Measurements from ENCODE around the gene TULP4.

TULP4 gene

DNA sequence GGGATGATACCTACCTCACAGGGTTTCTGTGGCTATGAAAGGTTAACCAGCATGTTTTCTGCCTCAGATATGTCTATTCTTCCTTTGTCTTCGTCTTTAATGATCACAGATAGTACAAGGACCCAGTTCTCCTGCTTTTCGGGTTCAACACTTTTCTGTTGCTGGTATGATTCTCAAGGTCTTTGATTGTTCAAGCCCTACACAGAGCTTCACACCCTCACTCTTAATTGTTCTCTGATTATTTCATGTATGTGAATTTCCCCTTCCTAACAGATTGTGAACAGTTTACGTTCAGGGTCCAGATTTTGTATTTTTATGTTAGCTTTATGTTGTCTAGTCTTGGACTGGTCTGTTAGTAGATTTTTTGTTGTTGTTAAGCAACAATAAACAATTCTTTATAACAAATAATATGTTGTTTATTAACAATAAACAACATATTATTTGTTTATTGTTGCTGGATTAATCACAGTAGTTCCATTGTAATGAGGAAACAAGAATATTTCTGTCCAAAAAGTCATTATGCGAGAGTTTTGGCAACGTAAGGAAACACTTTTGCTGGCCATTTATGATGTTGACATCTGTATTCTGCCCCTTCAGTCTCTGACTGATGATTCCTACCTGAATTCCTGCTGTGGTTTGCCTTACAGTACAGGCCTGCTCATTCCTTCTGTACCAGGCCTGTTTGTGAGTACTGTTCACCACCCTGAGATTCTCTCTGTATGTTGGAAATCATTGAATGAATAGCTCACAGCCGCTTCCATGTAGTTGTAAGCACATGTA is 27.2 kb upstream of the TULP4 start:
- no peak for DNase-seq (ENCODE audit: low read depth)
- no peak overlapping the region for H3K4me3 ChIP-seq (ENCODE audit: control insufficient read depth, low read depth, low read length)
- TF ChIP-seq, protein P1, sequence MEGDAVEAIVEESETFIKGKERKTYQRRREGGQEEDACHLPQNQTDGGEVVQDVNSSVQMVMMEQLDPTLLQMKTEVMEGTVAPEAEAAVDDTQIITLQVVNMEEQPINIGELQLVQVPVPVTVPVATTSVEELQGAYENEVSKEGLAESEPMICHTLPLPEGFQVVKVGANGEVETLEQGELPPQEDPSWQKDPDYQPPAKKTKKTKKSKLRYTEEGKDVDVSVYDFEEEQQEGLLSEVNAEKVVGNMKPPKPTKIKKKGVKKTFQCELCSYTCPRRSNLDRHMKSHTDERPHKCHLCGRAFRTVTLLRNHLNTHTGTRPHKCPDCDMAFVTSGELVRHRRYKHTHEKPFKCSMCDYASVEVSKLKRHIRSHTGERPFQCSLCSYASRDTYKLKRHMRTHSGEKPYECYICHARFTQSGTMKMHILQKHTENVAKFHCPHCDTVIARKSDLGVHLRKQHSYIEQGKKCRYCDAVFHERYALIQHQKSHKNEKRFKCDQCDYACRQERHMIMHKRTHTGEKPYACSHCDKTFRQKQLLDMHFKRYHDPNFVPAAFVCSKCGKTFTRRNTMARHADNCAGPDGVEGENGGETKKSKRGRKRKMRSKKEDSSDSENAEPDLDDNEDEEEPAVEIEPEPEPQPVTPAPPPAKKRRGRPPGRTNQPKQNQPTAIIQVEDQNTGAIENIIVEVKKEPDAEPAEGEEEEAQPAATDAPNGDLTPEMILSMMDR (IDR thresholded peaks at IDR 0.05; ENCODE audit: control insufficient read depth, insufficient read depth, low read depth, low read length, missing control alignments) = no peak

DNA sequence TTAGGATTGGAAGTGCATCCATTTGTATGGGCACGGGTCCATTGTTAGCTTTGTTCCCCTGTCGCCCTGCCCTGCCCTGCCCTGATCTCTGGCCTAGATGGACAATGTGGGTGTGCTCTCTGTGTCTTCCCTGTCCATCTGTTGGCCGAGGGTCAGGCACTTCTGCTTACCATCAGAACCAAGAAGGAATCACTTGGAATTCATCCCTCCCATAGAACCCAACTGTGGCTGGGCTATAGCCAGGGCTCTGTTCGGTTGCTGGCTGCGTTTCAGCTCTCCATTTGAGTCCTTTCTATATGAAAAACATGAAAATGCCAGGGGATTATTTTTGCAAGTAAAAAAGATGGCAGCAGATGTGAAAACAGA is 26.6 kb upstream of the TULP4 start:
- H3K4me3 ChIP-seq (ENCODE audit: control insufficient read depth, low read depth, low read length) = no peak overlapping the region
- no peak for DNase-seq (ENCODE audit: low read depth)
- TF ChIP-seq, protein P1 (IDR thresholded peaks at IDR 0.05; ENCODE audit: control insufficient read depth, insufficient read depth, low read depth, low read length, missing control alignments) = no peak

DNA sequence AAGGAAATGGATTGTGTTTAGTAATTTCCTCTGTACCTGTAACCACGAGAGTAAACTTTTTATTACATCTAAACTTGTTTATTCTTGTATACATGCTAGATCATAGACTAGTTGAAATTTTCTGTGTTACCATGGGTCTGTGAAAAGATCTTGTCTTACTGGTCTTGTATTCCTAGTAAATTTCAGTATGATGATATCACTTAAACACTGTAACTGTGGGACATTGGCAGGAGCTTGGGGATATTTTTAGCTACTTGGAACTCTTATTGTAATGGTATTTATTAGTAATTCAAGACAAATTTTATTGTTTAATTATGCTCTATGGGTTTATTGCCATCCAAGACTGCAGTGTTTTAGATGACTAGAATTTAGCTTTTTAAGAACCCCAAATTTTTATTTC is 25.9 kb upstream of the TULP4 start:
- no peak overlapping the region for H3K4me3 ChIP-seq (ENCODE audit: control insufficient read depth, low read depth, low read length)
- TF ChIP-seq, protein P1 (IDR thresholded peaks at IDR 0.05; ENCODE audit: control insufficient read depth, insufficient read depth, low read depth, low read length, missing control alignments) = no peak
- peak; percentile 56 for DNase-seq (ENCODE audit: low read depth)

DNA sequence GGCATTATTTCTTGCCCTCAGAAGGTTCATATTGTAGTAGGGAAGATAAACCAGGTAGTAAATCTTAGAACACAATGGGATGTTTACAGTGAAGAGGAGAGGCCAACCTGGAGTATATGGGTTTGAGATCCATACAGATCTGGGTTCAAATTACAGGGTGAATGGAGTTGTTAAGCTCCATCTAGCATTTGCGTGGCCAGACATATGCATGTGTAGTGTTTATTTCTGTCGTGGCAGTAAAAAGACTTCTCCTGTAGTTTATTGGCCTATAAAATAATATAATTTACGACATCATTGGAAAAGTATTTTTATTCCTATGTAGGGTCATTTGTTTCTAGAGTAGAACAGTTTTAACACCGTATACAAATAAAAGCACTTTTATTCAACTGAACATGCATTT is 25.2 kb upstream of the TULP4 start:
- TF ChIP-seq, protein P1 (IDR thresholded peaks at IDR 0.05; ENCODE audit: control insufficient read depth, insufficient read depth, low read depth, low read length, missing control alignments) = no peak
- no peak overlapping the region for H3K4me3 ChIP-seq (ENCODE audit: control insufficient read depth, low read depth, low read length)
- DNase-seq (ENCODE audit: low read depth) = no peak

DNA sequence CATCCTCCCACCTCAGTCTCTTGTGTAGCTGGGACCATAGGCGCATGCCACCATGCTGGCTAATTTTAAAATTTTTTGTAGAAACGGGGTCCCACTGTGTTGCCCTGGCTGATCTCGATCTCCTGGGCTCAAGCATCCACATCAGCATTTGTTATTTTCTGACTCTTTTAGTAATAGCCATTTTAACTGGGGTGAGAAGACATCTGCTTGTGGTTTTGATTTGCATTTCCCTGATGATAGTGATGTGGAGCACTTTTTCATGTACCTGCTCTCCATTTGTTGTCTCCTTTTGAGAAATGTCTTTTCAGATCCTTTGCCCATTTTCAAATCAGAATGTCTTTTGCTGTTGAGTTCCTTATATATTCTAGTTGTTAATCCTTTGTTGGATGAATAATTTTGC is 22.2 kb upstream of the TULP4 start:
- no peak for DNase-seq (ENCODE audit: low read depth)
- TF ChIP-seq, protein P1 (IDR thresholded peaks at IDR 0.05; ENCODE audit: control insufficient read depth, insufficient read depth, low read depth, low read length, missing control alignments) = no peak
- no peak overlapping the region for H3K4me3 ChIP-seq (ENCODE audit: control insufficient read depth, low read depth, low read length)

DNA sequence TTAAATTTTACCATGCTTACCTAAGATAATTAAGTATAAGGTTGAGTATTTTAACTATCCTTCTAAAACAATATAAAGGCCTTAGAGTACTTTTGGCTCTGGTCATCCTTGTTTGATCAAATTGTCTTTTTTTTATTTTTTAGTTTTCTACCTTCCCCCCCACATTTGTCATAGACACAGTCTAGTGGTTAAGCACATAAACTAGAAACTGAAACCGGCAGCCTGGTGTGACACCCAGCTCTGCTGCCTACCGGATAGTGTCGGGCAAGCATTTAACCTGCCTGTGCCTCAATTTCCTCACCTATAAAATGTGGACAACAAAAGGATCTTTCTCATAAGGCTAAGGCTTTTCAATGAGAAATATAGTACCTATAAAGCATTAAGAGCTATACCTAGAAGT is 21.6 kb upstream of the TULP4 start:
- TF ChIP-seq, protein P1 (IDR thresholded peaks at IDR 0.05; ENCODE audit: control insufficient read depth, insufficient read depth, low read depth, low read length, missing control alignments) = no peak
- DNase-seq (ENCODE audit: low read depth) = no peak
- no peak overlapping the region for H3K4me3 ChIP-seq (ENCODE audit: control insufficient read depth, low read depth, low read length)
